GM12878 (cell line): ENCODE measurements around the gene CCDC57.

Experiments
- CTCF ChIP-seq, 3 experiments: IDR thresholded peaks in 2 of 3; conservative IDR thresholded peaks in 1 of 3; 2 replicates each; pipeline ENCODE4 v1.5.1; 2011; ENCODE audit warnings: low read depth in 3 of 3, low read length in 3 of 3, mild to moderate bottlenecking in 3 of 3, control low read depth in 2 of 3, moderate library complexity in 2 of 3, inconsistent platforms in 1 of 3, mixed read lengths in 1 of 3; ENCODE audit not compliant: control insufficient read depth in 2 of 3, insufficient read depth in 1 of 3; ENCODE audit errors: extremely low read depth in 1 of 3
- JUND ChIP-seq: IDR thresholded peaks from 2 replicates; pipeline ENCODE4 v1.6.1; 2012; ENCODE audit warnings: low read depth, mild to moderate bottlenecking, low read length, improper control_type of control experiment, moderate library complexity
- MAX ChIP-seq: IDR thresholded peaks from 2 replicates; pipeline ENCODE4 v1.6.1; 2012; ENCODE audit warnings: low read depth, low read length, improper control_type of control experiment
- SRF ChIP-seq, 2 experiments: IDR thresholded peaks; 2 replicates each; pipeline ENCODE4 v1.6.1; 2011; ENCODE audit warnings: low read depth in 2 of 2, low read length in 2 of 2, mild to moderate bottlenecking in 1 of 2, moderate library complexity in 1 of 2
- ZNF687 ChIP-seq: fragments of 450-650 bp; IDR thresholded peaks from 2 replicates; pipeline ENCODE4 v1.6.1; 2017; ENCODE audit warnings: mild to moderate bottlenecking, moderate library complexity

- TF ChIP-seq ZNF687, result no peak
- TF ChIP-seq CTCF (IDR thresholded peaks at IDR 0.05 in 2 of 3, conservative IDR thresholded peaks at IDR 0.05 in 1 of 3; ENCODE audit: control insufficient read depth in 2 of 3, extremely low read depth in 1 of 3, insufficient read depth in 1 of 3, low read depth in 3 of 3, low read length in 3 of 3), result no peak
- no peak for TF ChIP-seq MAX
- TF ChIP-seq JUND, result no peak
- TF ChIP-seq SRF (IDR thresholded peaks at IDR 0.05; ENCODE audit: low read depth in 2 of 2, low read length in 2 of 2), result no peak
These were observed 49.7 kb upstream of the CCDC57 start for GRCh38 chr17:82262344-82262743.
